ENCODE measurements around the gene GAS2L1.

DNA sequence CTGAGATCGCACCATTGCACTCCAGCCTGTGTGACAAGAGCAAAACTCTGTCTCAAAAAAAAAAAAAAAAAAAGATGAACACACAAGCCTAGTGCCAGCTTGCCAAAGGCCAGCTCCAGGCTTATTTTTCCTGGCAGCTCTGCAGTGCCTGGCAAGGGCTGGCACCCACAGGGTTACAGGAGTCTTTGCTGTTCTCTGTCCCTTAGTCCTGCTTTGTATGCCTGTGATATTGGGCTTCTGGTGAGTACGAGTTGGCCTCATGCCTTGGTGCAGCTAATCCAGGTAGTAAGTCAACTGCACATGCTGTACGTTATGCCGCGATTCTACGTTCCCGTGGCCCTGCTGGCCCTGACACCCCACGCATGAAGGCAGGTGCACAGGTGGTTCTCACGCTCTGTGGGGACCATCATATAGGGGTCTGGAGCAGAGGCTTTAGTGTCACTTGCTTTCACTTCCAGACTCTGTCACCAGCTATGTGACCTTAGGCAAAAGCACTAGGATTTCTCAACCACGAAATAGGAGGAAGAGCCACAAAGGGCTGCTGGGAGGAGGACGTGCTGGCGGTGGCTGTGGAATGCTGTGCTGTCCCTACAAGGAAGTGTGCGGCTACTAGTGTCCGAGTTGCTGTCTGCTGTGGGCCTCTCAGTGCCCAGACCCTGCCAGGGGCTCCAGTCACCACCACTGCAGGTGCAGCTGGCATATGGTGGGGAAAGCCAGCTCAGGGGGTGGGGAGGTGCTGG lies 30.5 kb downstream of the GAS2L1 start:
- TF ChIP-seq, protein P1, sequence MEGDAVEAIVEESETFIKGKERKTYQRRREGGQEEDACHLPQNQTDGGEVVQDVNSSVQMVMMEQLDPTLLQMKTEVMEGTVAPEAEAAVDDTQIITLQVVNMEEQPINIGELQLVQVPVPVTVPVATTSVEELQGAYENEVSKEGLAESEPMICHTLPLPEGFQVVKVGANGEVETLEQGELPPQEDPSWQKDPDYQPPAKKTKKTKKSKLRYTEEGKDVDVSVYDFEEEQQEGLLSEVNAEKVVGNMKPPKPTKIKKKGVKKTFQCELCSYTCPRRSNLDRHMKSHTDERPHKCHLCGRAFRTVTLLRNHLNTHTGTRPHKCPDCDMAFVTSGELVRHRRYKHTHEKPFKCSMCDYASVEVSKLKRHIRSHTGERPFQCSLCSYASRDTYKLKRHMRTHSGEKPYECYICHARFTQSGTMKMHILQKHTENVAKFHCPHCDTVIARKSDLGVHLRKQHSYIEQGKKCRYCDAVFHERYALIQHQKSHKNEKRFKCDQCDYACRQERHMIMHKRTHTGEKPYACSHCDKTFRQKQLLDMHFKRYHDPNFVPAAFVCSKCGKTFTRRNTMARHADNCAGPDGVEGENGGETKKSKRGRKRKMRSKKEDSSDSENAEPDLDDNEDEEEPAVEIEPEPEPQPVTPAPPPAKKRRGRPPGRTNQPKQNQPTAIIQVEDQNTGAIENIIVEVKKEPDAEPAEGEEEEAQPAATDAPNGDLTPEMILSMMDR (IDR thresholded peaks at IDR 0.05; ENCODE audit: insufficient read depth, low read length, poor library complexity, severe bottlenecking), result no peak
- no peak for TF ChIP-seq EZH2phosphoT487 (conservative IDR thresholded peaks at IDR 0.05; ENCODE audit: low read length)

All from SU-DHL-6 (cell line).